GM19438 (cell line): Measurements from ENCODE around the gene MAPK11.

ENCODE experiments used
- ATAC-seq: cut with Tn5 transposase; IDR thresholded peaks from one replicate; pipeline ENCODE4 v1.9.1; 2021; ENCODE audit warnings: low read depth; ENCODE audit not compliant: unreplicated experiment

MAPK11 gene

DNA sequence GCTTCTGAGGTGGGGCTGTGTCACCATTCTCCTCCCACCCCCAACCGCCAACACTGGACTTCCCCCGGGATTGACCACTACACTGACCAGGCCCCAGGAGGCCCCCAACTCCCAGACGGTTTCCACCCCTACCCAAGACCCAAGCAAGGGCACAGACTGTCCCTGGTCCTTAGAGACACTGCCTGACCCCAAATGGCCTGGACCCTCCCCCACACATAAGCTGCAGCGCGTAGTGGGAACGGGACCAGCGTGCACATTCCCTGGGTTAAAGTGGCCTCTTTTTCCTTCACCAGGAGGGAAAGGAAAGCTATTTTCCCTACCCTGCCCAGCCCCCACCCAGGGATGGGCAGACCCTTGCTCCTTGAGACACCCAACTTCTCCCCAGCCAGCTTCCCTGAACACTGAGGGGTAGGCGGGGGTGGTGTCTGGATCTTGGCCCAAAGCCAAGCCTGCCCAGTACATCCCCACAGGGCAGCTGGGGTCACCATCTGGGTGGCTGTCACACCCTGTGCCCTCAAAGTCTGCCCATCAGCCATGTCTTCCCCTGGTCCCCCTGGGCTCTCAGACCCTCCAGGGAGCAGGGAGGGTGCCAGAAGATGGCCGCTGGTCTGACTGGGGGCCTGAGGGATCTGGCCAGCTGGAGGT is 7.1 kb downstream of the MAPK11 start:
- no peak for ATAC-seq

DNA sequence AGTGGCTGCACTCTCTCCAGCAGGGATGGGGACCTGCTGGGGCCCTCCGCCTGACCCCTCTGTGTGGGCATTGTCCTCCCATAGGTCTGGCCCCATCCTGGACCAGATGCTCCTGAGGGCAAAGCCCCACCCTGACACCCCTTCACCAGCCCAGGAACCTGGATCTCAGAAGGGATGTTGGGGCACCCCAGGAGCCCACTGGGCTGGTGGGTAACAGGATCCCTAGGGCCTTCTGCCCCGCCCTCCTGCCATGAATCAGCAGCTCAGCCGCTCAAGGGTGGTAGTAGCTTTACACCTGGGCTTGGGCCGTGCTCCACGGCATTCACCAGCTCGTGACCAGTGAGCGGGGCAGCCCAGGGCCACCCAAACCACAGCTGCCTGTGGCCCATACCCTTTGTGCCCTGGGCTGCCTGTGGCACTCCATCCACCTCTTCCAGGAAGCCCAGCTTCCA is 7.7 kb downstream of the MAPK11 start:
- no peak for ATAC-seq

DNA sequence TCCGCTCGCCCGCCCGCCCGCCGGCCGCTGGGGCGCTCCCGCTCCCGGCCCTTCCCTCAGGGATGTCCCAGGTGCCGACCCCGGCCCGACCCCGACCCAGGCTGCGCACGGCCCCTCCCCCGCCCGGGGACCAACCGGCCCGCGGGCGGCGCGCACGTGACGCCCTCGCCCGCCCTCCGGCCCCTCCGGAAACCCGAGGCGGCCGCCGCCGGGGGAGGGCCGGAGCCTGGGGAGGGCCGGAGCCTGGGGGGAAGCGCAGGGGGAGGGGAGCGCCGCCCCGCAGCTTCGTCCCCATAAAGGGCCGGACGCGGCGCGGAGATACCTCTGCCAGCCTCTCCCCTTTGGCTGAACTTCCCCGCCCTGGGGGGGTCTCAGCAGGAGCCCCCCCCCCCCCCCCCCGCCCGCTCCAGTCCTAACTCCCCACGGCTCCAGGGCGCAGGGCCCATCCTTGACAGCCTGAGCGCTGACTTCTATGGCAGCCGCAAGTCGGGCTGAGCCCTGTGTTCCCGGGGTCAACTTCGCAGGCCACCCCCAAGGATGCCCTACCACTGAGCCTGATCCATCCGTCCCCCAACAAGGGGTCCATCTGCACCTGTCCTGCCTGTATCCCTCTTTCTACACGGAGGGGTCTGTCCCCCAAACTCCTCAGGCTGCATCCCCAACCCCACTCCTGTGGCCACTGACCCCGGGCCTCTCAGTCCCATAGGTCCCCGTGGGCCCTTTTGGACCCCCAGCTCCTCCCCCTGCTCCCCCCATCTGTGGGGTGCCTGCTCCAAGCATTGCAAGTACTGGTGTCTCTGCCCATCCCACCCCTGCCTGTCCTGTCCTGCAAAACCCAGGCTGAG is 8.3 kb downstream of the MAPK11 start, which contains the start of gene MAPK12:
MAPK12 (minus strand) TSS at position 69 of the 845 bp plus-strand sequence. CDS start 174 bp downstream, outside the sequence.
- no peak for ATAC-seq

DNA sequence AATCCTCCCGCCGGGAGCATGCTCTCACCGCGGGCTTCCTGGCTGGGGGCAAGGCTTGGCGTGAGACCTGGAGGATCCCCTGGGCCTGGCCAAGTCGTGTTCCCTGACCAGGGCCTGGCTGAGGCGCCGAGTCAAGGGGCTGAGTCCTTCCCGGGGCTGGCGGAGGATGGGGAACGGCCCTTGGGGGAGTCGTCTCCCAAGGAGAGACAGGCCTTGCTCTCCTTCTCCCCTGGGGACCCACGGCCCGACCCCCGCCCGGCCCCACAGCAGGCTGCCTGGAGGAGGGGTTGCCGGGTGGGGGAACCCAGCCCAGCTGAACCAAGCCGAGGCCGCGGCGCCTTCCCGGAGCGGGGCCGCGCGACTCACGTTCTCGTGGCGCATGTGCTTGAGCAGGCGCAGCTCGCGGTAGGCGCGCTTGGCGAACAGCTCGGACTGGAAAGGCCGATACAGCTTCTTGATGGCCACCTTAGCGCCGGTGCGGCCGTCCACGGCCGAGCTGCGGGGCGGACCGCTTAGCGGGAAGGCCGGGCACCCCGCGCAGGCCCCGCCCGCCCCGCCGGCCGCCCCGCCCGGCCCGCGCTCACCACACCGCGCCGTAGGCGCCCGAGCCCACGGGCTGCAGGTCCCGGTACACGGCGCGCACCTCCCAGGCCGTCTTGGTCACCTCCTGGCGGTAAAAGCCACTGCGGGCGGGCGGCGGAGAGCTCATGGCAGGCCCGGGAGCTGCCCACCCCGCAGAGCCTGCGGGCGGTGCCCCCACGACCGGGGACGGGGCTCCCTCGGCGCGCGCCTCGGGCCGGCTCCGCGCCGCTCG is 9.2 kb downstream of the MAPK11 start:
- ATAC-seq, result no peak

DNA sequence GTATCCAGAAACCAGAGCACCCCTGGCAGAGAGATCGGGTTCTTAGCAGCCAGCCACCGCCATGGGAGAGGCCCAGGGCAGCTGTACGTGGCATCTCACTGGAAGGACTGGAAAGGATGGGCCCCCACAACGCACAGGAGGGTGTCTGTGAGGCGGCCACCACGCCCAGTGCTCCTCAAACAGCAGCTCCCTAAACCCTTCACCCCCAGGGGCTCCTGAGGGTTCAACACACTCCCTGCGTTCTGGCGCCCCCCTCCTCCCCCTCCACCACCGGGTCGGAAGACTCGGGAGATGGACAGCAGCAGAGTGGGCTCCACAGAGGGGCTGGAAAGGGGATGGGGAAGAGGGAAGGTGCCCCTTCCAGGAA is 9.8 kb downstream of the MAPK11 start:
- ATAC-seq, result no peak

DNA sequence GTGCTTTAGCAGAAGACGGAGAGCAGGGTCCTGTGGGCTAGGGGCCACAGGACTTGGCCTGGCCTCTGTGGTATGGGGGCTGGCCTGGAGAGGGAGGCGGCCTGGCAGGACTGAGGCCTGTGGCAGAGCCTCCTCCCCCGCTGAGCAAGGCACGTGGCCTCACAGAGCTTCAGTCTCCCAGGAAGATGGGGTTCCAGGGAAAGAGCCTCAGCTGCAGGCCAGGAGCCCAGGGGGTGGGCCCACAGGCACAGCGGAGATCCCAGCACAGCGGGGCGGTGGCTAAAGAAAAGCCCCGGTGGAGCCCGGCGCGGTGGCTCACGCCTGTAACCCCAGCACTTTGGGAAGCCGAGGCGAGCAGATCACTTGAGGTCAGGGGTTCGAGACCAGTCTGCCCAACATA is 10.9 kb downstream of the MAPK11 start:
- ATAC-seq, result no peak

DNA sequence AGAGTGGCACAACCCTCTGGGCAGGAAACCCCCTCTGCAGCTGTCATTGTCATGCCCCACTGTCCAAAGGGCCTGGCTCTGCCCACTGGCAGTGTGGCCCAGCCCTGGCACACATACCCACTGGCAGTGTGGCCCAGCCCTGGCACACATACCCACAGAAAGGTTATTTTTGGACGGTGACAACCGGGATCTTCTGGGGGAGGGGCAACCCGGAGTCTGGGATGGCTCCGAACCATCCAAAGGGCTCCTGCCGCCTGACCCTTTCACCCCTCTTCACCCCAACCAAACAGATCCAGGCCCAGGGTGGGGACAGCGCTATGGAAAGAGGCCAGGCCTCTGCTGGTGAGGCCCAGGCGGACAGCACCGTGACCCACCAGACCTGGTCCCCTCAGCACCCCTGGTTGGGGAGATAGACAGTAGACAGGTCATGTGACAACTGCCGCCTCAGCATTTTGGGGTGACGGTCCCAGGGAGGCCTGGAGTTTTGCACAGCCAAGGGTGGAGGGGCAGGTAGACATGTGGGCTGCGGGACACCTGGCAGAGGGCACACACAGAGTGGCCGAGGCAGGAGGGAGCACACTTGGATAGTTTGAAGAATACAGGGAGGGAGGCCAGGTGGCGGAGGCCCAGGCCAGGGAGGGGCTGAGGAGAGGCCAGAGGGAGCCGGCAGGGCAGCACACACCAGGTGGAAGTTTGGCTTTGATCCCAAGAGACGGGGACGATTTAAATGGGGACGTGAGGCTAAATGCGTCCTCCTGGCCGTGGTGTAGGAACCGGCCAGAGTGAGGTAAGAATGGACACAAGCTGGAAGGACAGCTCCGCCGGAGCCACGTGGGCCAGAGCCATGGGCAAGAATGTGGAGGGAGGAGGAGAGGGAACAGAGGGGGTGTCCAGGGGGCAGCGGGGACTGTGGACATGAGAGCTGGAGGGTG is 11.6 kb downstream of the MAPK11 start:
- no peak for ATAC-seq

DNA sequence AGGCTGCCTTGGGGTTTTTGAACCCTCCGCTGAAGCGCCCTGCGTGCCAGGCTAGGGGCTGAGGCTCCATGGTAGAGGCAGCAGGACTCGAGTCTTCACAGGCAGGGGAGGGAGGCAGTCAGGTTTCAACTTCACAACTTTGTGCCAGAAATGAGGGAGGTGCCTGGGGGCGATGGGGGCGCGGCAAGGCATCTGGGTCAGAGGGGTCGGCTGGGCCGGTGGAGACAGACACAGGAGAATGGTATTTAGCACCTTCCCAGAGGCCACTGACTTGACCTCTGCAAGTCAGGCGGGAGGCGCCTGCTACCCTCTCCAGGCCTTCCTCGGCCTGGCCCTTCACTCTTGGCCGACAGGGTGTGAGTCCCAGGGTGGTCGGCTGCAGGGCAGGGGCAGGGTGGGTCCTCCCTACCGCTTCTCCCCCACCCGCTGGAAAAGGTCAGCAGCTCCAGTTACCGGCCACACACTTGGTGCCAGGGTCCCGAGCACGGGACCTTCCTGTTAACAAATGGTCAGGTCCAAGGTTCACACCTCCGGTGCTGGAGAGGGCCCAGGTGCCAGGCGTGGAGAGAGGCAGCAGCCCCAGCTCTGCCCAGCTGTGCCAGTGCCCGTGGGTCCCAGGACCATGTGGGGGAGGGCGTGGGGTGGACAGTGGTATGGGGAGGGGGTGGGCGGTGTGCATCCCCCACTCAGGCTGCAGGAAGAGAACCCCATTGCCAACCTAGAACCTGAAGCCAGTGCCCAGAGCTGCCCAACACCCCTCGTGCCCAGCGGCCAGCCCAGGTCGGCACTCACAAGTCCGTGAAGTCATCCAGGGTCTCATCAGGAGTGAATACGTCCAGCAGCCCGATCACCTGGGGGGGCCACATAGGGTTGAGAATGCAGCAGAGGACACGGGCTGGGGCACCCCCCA is 12.5 kb downstream of the MAPK11 start:
- no peak for ATAC-seq

DNA sequence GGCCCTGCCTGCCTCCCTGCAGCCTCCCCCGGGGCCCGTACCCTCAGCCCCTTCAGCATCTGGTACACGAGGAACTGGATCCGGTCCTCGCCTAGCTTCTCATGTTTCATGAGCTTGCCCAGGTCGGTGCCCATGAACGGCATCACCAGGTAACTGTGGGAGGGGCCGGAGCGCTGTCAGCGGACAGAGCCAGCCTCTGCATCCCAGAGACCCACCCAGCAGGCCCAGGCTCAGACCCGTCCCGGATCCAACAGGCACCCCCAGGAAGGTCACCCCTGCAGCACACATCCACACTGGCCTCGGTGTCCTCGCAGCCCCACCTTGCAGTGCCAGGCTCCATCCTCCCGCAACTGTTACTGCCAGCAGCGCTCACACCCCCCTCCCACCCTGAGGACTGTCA is 13.1 kb downstream of the MAPK11 start:
- ATAC-seq, result no peak

DNA sequence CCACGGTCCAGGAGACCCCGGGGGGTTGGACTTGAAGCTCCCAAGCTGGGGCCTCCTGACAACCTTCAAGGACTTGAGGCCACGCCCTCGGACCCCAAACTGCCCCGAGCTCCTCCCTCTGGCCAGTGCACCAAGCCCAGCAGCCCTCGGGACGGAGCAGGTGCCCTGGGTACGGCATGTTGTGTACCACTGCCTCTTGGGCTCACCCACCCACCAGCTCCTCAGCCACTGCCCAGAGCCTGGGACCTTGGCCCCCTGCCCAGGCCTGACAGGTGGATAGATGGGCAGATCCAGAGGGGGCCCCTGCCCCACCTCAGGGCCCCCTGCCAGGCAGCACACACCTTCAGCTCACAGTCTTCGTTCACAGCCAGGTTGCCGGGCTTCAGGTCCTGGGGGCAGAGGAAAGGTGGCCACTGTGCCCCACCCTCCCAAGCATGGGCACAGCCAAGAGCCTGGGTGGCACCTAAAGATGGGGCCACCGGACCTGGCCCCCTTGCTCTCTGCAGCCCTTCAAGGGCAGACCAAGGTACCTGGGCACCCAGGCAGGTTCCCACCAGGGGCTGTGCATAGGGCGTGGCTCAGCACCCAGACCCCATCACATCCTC is 13.8 kb downstream of the MAPK11 start:
- ATAC-seq, result no peak

DNA sequence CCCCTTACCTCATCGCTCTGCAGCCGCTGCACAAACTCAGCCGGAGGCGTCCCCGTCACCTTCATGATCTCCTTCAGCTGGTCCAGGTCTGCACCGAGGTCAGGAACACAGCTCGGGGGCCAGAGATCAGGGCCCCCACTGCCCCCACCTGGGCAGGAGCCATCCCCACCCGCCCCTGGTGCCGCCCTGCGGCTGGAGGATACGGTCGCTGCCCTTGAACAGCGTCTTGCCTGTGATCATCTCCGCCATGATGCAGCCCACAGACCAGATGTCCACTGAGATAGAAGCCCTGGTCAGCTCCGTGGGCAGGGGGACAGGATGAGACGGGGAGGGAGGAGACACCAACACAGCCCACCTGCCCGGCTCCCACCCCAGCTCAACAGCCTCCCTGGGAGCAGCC is 14.6 kb downstream of the MAPK11 start:
- no peak for ATAC-seq

DNA sequence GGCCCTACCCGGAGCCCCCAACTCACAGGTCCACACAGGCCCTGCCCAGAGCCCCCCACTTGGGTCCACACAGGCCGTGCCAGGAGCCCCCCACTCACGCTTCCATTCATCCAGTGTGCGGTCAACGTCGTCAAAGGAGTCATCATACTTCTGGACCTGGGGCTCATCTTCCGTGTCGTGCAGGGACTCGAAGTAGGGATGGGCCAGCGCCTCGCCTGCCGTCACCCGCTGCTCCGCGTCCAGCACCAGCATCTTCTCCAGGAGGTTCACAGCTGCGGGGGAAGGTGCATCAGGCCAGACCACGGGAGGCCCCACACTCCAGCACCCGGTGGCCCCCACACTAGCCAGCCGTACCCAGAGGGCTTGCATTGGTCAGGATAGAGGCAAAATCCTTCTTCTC is 15.1 kb downstream of the MAPK11 start:
- ATAC-seq, result no peak

DNA sequence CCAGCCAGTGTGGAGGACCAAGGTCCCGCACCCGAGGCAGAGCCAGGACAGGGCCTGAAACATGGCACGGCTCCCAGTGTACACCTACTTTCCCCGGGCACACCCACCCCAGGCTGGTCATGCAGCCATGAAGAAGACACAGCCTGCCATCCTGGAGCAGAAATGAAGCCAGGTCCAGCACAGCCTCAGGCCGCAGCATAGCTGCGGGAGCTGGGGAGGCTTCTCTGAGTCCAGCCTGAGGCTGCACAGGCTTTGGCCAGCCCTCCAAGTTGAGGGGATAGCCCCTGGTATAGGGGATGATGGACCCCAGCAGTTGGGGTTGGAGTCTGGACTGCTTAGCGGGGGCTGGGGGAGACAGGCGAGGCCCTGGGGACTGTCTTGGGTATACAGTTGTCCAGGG is 16.2 kb downstream of the MAPK11 start:
- no peak for ATAC-seq

DNA sequence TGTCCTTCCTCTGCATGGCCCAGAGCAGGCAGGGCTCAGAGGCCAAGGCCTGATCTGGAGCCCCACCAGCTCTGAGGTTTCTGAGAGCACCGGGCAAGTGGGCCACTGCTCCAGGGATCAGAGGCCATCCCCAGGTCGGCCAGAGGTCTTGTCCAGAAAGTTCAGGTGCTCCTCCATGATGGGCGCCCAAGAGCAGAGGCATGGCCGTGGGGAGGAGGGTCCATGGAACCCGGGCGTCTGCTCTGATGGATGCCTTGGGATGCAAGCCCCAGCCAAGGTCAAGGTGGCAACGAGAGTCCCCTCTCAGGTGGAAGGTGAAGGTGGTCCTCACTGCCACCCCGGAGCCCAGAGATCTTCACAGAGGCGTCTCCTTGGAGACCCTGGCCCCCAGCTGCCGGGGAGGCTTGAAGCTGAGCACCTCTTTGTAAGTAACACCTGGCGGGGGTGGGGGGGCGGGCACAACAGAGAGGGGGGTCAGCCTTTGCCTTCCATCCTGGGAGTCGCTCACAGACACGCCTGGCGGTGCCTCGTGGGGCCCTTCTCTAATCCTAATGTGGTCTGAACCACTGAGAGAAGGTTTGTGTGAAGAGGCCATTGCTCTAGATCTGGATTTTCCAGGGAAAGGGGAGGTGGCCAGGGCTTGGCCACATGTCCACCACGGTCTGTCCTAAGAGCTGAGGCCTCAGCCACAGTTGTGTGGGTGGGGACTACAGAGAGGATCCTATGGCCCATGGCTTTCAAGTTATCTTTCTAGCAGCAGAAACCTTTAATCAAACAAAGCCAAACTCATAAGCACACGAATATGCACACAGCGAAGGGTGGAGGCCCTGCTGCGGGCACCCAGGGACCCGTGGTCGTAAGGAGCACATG is 16.9 kb downstream of the MAPK11 start:
- ATAC-seq, result no peak

DNA sequence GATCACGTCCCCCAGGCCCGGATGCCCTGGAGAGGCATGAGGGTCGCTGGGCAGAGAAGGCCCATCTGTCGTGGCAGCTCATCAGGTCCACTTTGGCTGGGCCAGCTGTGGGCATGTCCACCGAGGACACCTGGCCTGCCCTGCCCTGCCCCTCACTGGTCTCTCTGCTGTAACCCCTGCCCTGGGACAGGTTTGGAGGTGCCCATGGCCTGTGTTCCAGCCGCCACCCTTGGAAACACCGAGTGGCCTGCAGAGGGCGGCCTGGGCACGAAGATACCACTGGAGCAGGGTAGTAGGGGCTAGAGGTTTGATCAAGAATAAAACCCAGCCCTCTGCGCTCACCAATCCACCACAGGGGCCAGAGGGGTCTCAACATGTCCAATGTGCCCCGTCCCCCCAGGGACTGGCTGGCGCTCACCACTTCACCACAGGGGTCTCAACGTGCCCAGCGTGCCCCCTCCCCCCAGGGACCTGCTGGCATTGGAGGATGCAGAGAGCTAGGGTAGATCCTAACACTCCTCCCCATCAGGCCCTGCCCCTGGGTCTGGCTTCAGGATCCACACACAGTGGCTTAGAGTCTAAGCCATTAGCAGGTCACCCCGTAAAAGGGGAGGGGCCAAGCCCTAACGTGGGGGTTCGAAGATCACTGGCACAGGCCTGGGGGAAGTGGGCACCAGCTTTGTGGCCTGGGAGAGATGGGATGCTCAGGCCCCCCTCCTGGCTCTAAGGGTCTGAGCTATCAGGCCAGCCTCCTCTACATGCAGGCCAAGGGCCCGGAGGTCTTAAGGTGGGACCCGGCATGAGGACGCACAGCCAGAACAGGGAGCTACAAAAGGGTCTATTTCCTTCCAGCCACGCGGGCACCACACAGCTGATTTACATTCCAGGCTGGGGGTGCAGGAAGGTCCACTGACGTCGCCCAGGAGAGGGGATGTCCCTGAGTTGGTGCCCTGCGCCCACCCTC is 17.8 kb downstream of the MAPK11 start:
- ATAC-seq, result no peak

DNA sequence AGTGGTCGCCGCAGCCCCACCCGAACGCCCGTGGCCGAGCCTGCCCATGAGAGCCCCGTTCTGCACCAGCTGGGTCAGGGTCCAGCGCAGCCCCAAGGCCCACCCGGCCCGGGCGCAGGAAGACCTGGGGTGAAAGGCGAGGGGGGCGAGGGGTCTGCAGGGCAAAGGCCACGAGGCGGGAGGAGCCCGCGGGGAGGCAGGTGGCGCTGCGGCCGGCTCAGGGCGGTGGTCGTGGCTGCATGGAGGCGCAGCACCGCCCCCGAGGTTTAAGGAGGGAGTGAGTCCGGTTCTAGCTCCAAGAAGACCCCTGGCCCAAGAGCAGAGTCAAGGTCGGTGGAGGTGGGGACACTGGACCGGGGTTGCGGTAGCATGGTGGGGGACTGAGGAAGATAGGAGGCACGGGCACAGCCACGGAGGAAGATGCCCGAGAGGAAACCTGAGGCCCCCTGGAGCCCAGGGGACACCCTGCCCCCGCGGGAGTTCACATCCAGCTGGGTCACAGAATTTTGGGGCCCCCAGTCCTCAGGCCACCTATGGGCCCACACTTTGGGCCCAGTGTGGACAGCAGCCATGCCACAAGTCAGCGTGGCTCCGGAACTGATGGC is 18.6 kb downstream of the MAPK11 start:
- no peak for ATAC-seq
